GM23248 (cell line): Measurements from ENCODE around the gene CD59. TPM values are rescaled to one million over a fixed set of nuclear protein-coding genes. Genes with fewer than 3 reads are reported as not detected.

Source experiments
- DNase-seq: peaks from one replicate; pipeline ENCODE4 v3.0.0-alpha.2; 2015
- H2AFZ ChIP-seq: fragments of 200-600 bp; sonication (generic); 2 replicates; pipeline ENCODE4 v1.6.1; 2016; ENCODE audit warnings: antibody characterized with exemption
- H3F3A ChIP-seq: fragments of 200-600 bp; sonication (generic); 2 replicates; pipeline ENCODE4 v1.6.1; 2016; ENCODE audit warnings: mild to moderate bottlenecking, antibody characterized with exemption, mixed run types; ENCODE audit not compliant: insufficient read depth
- H3K27ac ChIP-seq: fragments of 200-600 bp; sonication (generic); 2 replicates; pipeline ENCODE4 v1.5.1; 2016; ENCODE audit warnings: mild to moderate bottlenecking
- H3K27me3 ChIP-seq: fragments of 200-600 bp; sonication (generic); replicated peaks from 2 replicates; pipeline ENCODE4 v1.6.1; 2016; ENCODE audit warnings: mild to moderate bottlenecking; ENCODE audit not compliant: insufficient read depth
- H3K36me3 ChIP-seq: fragments of 200-600 bp; sonication (generic); 2 replicates; pipeline ENCODE4 v1.6.1; 2016; ENCODE audit warnings: low read depth, mild to moderate bottlenecking
- H3K4me1 ChIP-seq: fragments of 200-600 bp; sonication (generic); 2 replicates; pipeline ENCODE4 v1.6.1; 2016; ENCODE audit warnings: mild to moderate bottlenecking; ENCODE audit not compliant: insufficient read depth
- H3K4me2 ChIP-seq: fragments of 200-600 bp; sonication (generic); one replicate; pipeline ENCODE4 v1.6.1; 2016; ENCODE audit warnings: mild to moderate bottlenecking; ENCODE audit not compliant: unreplicated experiment
- H3K4me3 ChIP-seq: fragments of 200-600 bp; sonication (generic); 2 replicates; pipeline ENCODE4 v1.5.1; 2016; ENCODE audit warnings: mild to moderate bottlenecking
- H3K79me2 ChIP-seq: fragments of 200-600 bp; sonication (generic); 2 replicates; pipeline ENCODE4 v1.6.1; 2016; ENCODE audit warnings: mild to moderate bottlenecking; ENCODE audit not compliant: insufficient read depth
- H3K9ac ChIP-seq: fragments of 200-600 bp; sonication (generic); 2 replicates; pipeline ENCODE4 v1.6.1; 2016; ENCODE audit warnings: mild to moderate bottlenecking
- H3K9me2 ChIP-seq: fragments of 200-600 bp; sonication (generic); 2 replicates; pipeline ENCODE4 v1.6.1; 2016; ENCODE audit warnings: mixed run types, mild to moderate bottlenecking, moderate library complexity; ENCODE audit not compliant: insufficient read depth
- H3K9me3 ChIP-seq: fragments of 200-600 bp; sonication (generic); one replicate; pipeline ENCODE4 v1.6.1; 2017; ENCODE audit warnings: low read depth
- H4K20me1 ChIP-seq: fragments of 200-600 bp; sonication (generic); 2 replicates; pipeline ENCODE4 v1.6.0; 2016; ENCODE audit not compliant: insufficient read depth
- EZH2 ChIP-seq: fragments of 200-600 bp; sonication (generic); IDR thresholded peaks from 2 replicates; pipeline ENCODE4 v1.6.1; 2018; ENCODE audit warnings: antibody characterized with exemption, mild to moderate bottlenecking; ENCODE audit not compliant: insufficient read depth, poor library complexity, severe bottlenecking
- EZH2phosphoT487 ChIP-seq: fragments of 200-600 bp; sonication (generic); IDR thresholded peaks from 2 replicates; pipeline ENCODE4 v1.6.1; 2018; ENCODE audit warnings: antibody characterized with exemption, moderate library complexity, mild to moderate bottlenecking, low read depth; ENCODE audit not compliant: insufficient read depth
- WGBS, 2 experiments: methylation state at CpG; one replicate each; pipeline ENCODE4 v1.1.6; 2015 to 2017; ENCODE audit warnings: low lambda C conversion rate in 2 of 2, low coverage in 1 of 2; ENCODE audit errors: missing lambda C conversion rate in 2 of 2; 5-methylcytosine and 5-hydroxymethylcytosine counted together
- in situ Hi-C: fragments of 300-500 bp; cut with MboI; formaldehyde crosslinking; loops from 2 replicates; pipeline ENCODE4 v1.15.0; 2020
- polyA plus RNA-seq: library from polyadenylated mRNA; unstranded; fragments of >200 nt; fragmentation: Nextera tagmentation; extraction: Ambion mirVana; gene quantifications from 2 replicates; pipeline ENCODE4 v1.2.1, GENCODE V29; 2016
- total RNA-seq: library from RNA; depleted of rRNA; stranded (reverse); fragments of >200 nt; shearing (Covaris generic); gene quantifications from 2 replicates; pipeline ENCODE4 v1.2.3, GENCODE V29; 2014

Gene CD59
- total and polyA plus RNA-seq, 2 experiments from 2014 or later: 1,314 to 2,015 TPM

DNA sequence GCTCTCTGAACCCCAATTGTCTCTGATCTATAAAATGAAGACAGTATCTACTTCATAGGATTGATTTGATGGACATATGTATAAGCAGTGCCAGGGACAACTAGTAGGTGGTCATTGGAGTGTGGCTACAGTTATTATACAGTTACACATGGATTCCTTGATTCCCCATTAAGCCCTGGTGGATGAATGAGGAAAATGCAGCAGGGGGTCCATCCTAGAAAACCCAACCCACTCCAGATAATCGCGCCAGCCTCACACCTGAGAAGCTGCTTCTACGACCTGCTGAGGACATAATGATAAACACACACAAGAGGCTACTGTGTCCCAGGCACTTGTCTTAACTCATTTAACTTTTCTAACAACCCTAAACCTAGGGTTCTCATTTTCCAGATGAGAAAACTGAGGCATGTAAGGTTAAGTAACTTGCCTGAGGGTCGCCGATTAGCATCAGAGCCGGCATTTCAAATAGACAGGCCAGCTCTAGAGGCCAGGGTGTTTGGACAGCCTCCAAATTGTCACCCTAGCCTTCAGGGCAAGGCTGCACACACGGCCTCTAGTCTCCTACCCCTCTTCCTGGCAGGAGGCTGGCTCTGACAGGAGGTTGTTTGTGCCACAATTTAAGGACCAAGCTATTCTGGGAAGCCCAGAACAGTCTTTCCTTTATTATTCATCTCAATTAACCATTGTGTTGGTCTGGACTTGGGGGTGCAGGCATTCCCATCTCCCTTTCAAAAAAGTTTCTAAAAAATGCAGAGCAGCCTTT, 31.8 kb downstream of the CD59 start:
- Histone ChIP-seq H3K4me2 (peak overlapping the region; percentile 2), H3K9me2 (no peaks in the 10 kb centered on the region), H3F3A (peaks cover 77% of the 10 kb centered on the region), H3K27ac (peak overlapping the region; percentile 94), H4K20me1 (no peaks in the 10 kb centered on the region), H3K27me3 (no peaks in the 10 kb centered on the region), H3K9ac (peak overlapping the region; percentile 44), H2AFZ (no peak overlapping the region), H3K79me2 (peaks cover 47% of the 10 kb centered on the region), H3K9me3 (no peaks in the 10 kb centered on the region), H3K4me1 (peaks cover 78% of the 10 kb centered on the region), H3K36me3 (peaks cover 39% of the 10 kb centered on the region), H3K4me3 (no peak overlapping the region)
- in situ Hi-C loops: no loop called here
- WGBS, 2 experiments: 75 to 76% methylated on average over 7 of the region's 7 CpGs
- no peak for TF ChIP-seq EZH2
- TF ChIP-seq EZH2phosphoT487: no peak
- DNase-seq: peak; percentile 15

DNA sequence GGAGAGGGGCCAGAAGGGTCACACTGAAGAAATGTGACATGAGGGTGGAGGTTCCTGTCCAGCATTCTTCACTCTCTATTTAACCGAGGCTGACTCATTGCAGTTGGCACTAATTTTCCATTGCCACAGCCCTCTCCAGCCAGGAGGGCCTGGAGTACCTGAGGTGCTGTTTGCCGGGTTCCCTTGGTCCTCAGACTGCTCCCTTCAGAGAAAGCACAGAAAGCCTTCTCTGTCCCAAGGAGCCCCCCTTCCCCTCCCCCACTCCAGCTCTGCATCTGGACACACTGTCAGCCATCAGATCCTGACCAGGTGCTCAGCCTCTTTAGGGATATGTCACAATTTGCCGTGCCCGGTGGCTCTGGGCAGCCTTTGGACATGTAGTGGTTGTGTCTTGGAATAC, 32.4 kb downstream of the CD59 start:
- peak overlapping the region; percentile 94 for H3K27ac ChIP-seq
- no peak overlapping the region for H3K4me2 ChIP-seq
- H3K4me1 ChIP-seq: peaks cover 73% of the 10 kb centered on the region
- no peak overlapping the region for H2AFZ ChIP-seq
- H3F3A ChIP-seq: peaks cover 71% of the 10 kb centered on the region
- no peaks in the 10 kb centered on the region for H3K9me2 ChIP-seq
- H4K20me1 ChIP-seq: no peaks in the 10 kb centered on the region
- H3K4me3 ChIP-seq: no peak overlapping the region
- no peaks in the 10 kb centered on the region for H3K9me3 ChIP-seq
- in situ Hi-C loops: no loop called here
- H3K9ac ChIP-seq: peak overlapping the region; percentile 44
- no peaks in the 10 kb centered on the region for H3K27me3 ChIP-seq
- no peak for TF ChIP-seq EZH2
- TF ChIP-seq EZH2phosphoT487: no peak
- peaks cover 33% of the 10 kb centered on the region for H3K36me3 ChIP-seq
- H3K79me2 ChIP-seq: peaks cover 41% of the 10 kb centered on the region
- WGBS, 2 experiments: 58 to 60% methylated on average over 4 of the region's 4 CpGs
- DNase-seq: peak; percentile 71

DNA sequence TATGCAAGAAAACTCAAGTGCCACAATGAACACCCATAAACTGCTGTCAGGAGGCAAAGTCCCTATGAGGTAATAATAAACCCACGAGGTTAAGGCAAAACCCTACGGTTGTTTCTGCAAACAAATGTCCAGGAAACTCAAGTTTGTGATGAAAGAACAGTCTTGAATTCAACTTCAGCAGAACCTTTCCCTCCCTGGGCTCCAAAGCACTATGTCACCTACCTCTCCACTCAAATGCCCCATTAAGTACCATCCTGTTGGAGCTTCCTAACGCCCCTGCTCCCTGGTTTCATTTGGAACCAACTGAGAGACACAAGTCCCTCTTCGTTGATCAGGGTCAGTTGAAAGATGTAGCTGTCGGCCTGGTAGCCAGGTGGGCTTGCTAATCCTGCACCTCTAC, 33.0 kb downstream of the CD59 start:
- no peaks in the 10 kb centered on the region for H3K9me3 ChIP-seq
- H3K9me2 ChIP-seq: no peaks in the 10 kb centered on the region
- H2AFZ ChIP-seq: no peak overlapping the region
- peak overlapping the region; percentile 94 for H3K27ac ChIP-seq
- no peaks in the 10 kb centered on the region for H4K20me1 ChIP-seq
- TF ChIP-seq EZH2phosphoT487 (no peak), EZH2 (no peak)
- H3K9ac ChIP-seq: peak overlapping the region; percentile 81; the same call in 1 of the 2 replicates
- in situ Hi-C loops: no loop called here
- peaks cover 29% of the 10 kb centered on the region for H3K36me3 ChIP-seq
- peak overlapping the region; percentile 80 for H3K4me2 ChIP-seq
- WGBS, 2 experiments: 77 to 81% methylated on average over 5 of the region's 5 CpGs
- peaks cover 66% of the 10 kb centered on the region for H3F3A ChIP-seq
- peaks cover 69% of the 10 kb centered on the region for H3K4me1 ChIP-seq
- DNase-seq: no peak
- H3K27me3 ChIP-seq: no peaks in the 10 kb centered on the region
- no peak overlapping the region for H3K4me3 ChIP-seq
- H3K79me2 ChIP-seq: peaks cover 37% of the 10 kb centered on the region

DNA sequence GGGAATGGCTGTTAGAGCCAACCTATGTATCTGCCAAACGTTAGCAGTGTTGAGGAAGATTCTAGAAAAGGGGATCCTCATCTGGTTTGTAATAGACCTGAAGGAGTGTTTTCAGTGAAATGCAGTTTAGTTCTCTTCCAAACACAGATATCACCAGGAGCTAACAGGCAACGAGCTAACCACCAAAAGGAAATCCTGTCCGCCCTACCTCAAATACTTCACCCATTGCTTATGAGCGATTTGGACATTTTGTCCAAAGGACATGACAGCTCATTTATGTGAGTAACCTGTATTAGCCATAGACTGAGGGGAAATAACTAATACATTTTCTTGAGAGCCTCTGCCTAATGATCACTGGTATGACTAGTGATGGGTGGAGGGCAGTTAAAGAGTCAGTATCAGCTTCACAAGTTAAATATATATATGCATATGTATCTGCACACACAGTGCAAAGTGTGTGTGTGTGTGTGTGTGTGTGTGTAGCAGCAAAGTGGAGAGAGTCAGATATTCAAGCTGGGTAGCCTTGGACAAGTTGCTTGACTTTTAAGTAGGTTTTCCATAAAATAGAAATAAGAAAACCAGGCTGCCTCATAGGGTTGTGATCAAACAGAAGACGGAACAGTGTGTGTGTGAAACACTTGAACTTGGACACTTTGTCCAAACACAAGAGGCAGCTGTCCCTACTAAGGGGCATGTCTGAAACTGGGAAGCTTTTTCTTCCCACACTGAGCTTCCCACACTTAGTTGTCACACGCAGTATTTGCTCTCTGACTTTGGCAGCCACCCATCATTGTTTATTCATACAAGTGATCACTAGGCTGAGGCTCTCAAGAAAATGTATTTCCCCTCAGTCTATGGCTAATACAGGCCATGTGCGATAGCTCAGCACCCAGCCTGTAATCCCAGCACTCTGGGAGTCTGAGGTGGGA, 34.7 kb downstream of the CD59 start:
- Histone ChIP-seq H3K9me3 (no peaks in the 10 kb centered on the region), H3K27ac (peak overlapping the region; percentile 94), H3K36me3 (peaks cover 19% of the 10 kb centered on the region), H3K27me3 (no peaks in the 10 kb centered on the region), H3K4me1 (peaks cover 62% of the 10 kb centered on the region), H2AFZ (no peak overlapping the region), H3K9me2 (no peaks in the 10 kb centered on the region), H3K9ac (peak overlapping the region; percentile 81), H3F3A (peaks cover 56% of the 10 kb centered on the region), H3K4me2 (peak overlapping the region; percentile 80), H3K4me3 (peak overlapping the region; percentile 65), H4K20me1 (no peaks in the 10 kb centered on the region), H3K79me2 (peaks cover 21% of the 10 kb centered on the region)
- 7 to 8% methylated on average over 7 of the region's 7 CpGs for WGBS, 2 experiments
- DNase-seq: peak; percentile 93
- in situ Hi-C loops: no loop called here
- TF ChIP-seq EZH2 (no peak), EZH2phosphoT487 (no peak)
